Right lobe of liver (tissue), 4 donors: ENCODE measurements around the gene MSH4.

ENCODE experiments used
- POLR2A ChIP-seq: fragments of 450-650 bp; IDR thresholded peaks from one replicate; pipeline ENCODE4 v1.6.1; 2017; ENCODE audit warnings: antibody characterized with exemption, mild to moderate bottlenecking
- TF ChIP-seq, protein P1 (sequence below), 4 donors: fragments of 200-600 bp in 3 of 4; fragments of 450-650 bp in 1 of 4; IDR thresholded peaks; one replicate each; pipeline versions ENCODE4 v1.5.1 to v1.8.0; 2016 to 2022; ENCODE audit warnings: antibody characterized with exemption in 4 of 4, mild to moderate bottlenecking in 2 of 4
- donor health status: DM: no; HTN: no; CAD: no.
- donor health status: DM: no; HTN: no; CAD: no.
- donor health status: DM: no; HTN: yes; CAD: no.

DNA sequence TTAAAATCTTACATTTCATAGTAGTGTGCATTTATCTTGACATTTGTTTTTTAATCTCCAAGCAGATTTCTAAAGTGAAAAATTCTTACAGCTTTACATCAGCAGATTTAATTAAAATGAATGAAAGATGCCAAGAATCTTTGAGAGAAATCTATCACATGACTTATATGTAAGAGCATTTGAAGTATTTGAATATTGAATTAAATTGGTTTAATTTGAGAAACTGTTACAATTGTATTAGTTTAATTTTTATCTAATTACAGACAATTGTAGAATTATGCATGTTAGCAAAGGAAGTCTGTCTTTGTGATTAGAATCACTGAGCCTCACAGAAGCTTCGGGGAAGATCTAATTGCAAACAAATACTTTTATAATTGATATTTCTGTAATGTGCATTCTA, 83.3 kb downstream of the MSH4 start:
- TF ChIP-seq, protein P1, sequence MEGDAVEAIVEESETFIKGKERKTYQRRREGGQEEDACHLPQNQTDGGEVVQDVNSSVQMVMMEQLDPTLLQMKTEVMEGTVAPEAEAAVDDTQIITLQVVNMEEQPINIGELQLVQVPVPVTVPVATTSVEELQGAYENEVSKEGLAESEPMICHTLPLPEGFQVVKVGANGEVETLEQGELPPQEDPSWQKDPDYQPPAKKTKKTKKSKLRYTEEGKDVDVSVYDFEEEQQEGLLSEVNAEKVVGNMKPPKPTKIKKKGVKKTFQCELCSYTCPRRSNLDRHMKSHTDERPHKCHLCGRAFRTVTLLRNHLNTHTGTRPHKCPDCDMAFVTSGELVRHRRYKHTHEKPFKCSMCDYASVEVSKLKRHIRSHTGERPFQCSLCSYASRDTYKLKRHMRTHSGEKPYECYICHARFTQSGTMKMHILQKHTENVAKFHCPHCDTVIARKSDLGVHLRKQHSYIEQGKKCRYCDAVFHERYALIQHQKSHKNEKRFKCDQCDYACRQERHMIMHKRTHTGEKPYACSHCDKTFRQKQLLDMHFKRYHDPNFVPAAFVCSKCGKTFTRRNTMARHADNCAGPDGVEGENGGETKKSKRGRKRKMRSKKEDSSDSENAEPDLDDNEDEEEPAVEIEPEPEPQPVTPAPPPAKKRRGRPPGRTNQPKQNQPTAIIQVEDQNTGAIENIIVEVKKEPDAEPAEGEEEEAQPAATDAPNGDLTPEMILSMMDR (IDR thresholded peaks at IDR 0.05): no peak
- no peak for TF ChIP-seq POLR2A
